ENCODE results near the gene ENOX1. TPM values are rescaled to one million over a fixed set of nuclear protein-coding genes. Genes with fewer than 3 reads are reported as not detected.

ENOX1 gene
- total RNA-seq, 1 experiment from 2014 or later: 0.95 TPM

GRCh38 chr13:43487461-43487860 is 299.3 kb downstream of the ENOX1 start:
- intact Hi-C loops (cut with micrococcal nuclease): no loop called here
- H4K20me1 ChIP-seq (ENCODE audit: low read length): no peaks in the 10 kb centered on the region
- H3K4me2 ChIP-seq (ENCODE audit: low read length): no peak overlapping the region
- CTCF ChIA-PET: no interaction called here
- BruUV-seq (replicated peaks): no TSS peak
- H3K4me3 ChIP-seq (ENCODE audit: low read length): no peak overlapping the region
- H3K9me2 ChIP-seq (replicated peaks; ENCODE audit: low read length): no peaks in the 10 kb centered on the region
- no peak for TF ChIP-seq EZH2 (IDR thresholded peaks at IDR 0.05; ENCODE audit: low read length, unreplicated experiment)
- no peak for TF ChIP-seq CTCF (conservative IDR thresholded peaks at IDR 0.05; ENCODE audit: low read depth, low read length)
- H3K36me3 ChIP-seq (ENCODE audit: low read depth, low read length): no peaks in the 10 kb centered on the region
- no peak overlapping the region for H3K9ac ChIP-seq (ENCODE audit: low read length)
- no peaks in the 10 kb centered on the region for H3K9me3 ChIP-seq (ENCODE audit: low read length)
- no peak overlapping the region for H2AFZ ChIP-seq (ENCODE audit: low read length)
- no peaks in the 10 kb centered on the region for H3K79me2 ChIP-seq (ENCODE audit: low read length)
- POLR2A ChIA-PET (ENCODE audit: unreplicated experiment): no interaction called here
- no peaks in the 10 kb centered on the region for H3K4me1 ChIP-seq (ENCODE audit: insufficient read depth, low read length)
- no peaks in the 10 kb centered on the region for H3F3A ChIP-seq (ENCODE audit: low read length, unreplicated experiment)
- no peak for DNase-seq
- no peak overlapping the region for H3K27ac ChIP-seq (ENCODE audit: low read length)
- no peak for ATAC-seq
- no peaks in the 10 kb centered on the region for H3K27me3 ChIP-seq (ENCODE audit: low read length)

GRCh38 chr13:43484432-43485225 is 302.1 kb downstream of the ENOX1 start:
- no peak overlapping the region for H3K4me2 ChIP-seq (ENCODE audit: low read length)
- ChIA-PET CTCF (no interaction called here), POLR2A (ENCODE audit: unreplicated experiment) (no interaction called here)
- H3K9me3 ChIP-seq (ENCODE audit: low read length): no peaks in the 10 kb centered on the region
- H3K4me1 ChIP-seq (ENCODE audit: insufficient read depth, low read length): no peaks in the 10 kb centered on the region
- BruUV-seq (replicated peaks): no TSS peak
- TF ChIP-seq EZH2 (IDR thresholded peaks at IDR 0.05; ENCODE audit: low read length, unreplicated experiment) (no peak), CTCF (conservative IDR thresholded peaks at IDR 0.05; ENCODE audit: low read depth, low read length) (no peak), EZH2phosphoT487 (IDR thresholded peaks at IDR 0.05; ENCODE audit: borderline replicate concordance, low read length) (no peak)
- intact Hi-C loops (cut with micrococcal nuclease): no loop called here
- no peak for ATAC-seq
- no peak overlapping the region for H2AFZ ChIP-seq (ENCODE audit: low read length)
- H3K9me2 ChIP-seq (replicated peaks; ENCODE audit: low read length): no peaks in the 10 kb centered on the region
- no peaks in the 10 kb centered on the region for H3F3A ChIP-seq (ENCODE audit: low read length, unreplicated experiment)
- H3K9ac ChIP-seq (ENCODE audit: low read length): no peak overlapping the region
- no peak overlapping the region for H3K4me3 ChIP-seq (ENCODE audit: low read length)
- H3K79me2 ChIP-seq (ENCODE audit: low read length): no peaks in the 10 kb centered on the region
- H3K27me3 ChIP-seq (ENCODE audit: low read length): no peaks in the 10 kb centered on the region
- H3K36me3 ChIP-seq (ENCODE audit: low read depth, low read length): no peaks in the 10 kb centered on the region
- H4K20me1 ChIP-seq (ENCODE audit: low read length): no peaks in the 10 kb centered on the region
- no peak for DNase-seq
- no peak overlapping the region for H3K27ac ChIP-seq (ENCODE audit: low read length)

GRCh38 chr13:43483930-43484329 is 302.8 kb downstream of the ENOX1 start:
- no peaks in the 10 kb centered on the region for H3K9me3 ChIP-seq (ENCODE audit: low read length)
- H4K20me1 ChIP-seq (ENCODE audit: low read length): no peaks in the 10 kb centered on the region
- no peaks in the 10 kb centered on the region for H3K4me1 ChIP-seq (ENCODE audit: insufficient read depth, low read length)
- no peaks in the 10 kb centered on the region for H3K79me2 ChIP-seq (ENCODE audit: low read length)
- CTCF ChIA-PET: no interaction called here
- no peak overlapping the region for H3K4me2 ChIP-seq (ENCODE audit: low read length)
- no peaks in the 10 kb centered on the region for H3K27me3 ChIP-seq (ENCODE audit: low read length)
- DNase-seq (no peak), ATAC-seq (no peak)
- no peaks in the 10 kb centered on the region for H3K9me2 ChIP-seq (replicated peaks; ENCODE audit: low read length)
- H3K9ac ChIP-seq (ENCODE audit: low read length): no peak overlapping the region
- intact Hi-C loops (cut with micrococcal nuclease): no loop called here
- no peaks in the 10 kb centered on the region for H3F3A ChIP-seq (ENCODE audit: low read length, unreplicated experiment)
- TF ChIP-seq EZH2 (IDR thresholded peaks at IDR 0.05; ENCODE audit: low read length, unreplicated experiment) (no peak), CTCF (conservative IDR thresholded peaks at IDR 0.05; ENCODE audit: low read depth, low read length) (no peak), EZH2phosphoT487 (IDR thresholded peaks at IDR 0.05; ENCODE audit: borderline replicate concordance, low read length) (no peak)
- no peak overlapping the region for H2AFZ ChIP-seq (ENCODE audit: low read length)
- BruUV-seq (replicated peaks): no TSS peak
- no peaks in the 10 kb centered on the region for H3K36me3 ChIP-seq (ENCODE audit: low read depth, low read length)
- POLR2A ChIA-PET (ENCODE audit: unreplicated experiment): no interaction called here
- no peak overlapping the region for H3K4me3 ChIP-seq (ENCODE audit: low read length)
- no peak overlapping the region for H3K27ac ChIP-seq (ENCODE audit: low read length)
